HG03039 (cell line): ENCODE data around the gene IP6K3.

Experiments used
- ATAC-seq: cut with Tn5 transposase; IDR thresholded peaks from one replicate; pipeline ENCODE4 v1.9.1; 2021; ENCODE audit warnings: mild to moderate bottlenecking, moderate library complexity; ENCODE audit not compliant: unreplicated experiment

The IP6K3 gene

GRCh38 chr6:33746651-33747100, at the start of gene IP6K3:
Gene IP6K3 (minus strand): TSS chr6:33746905. CDS start chr6:33735476, 11,429 bp downstream.
- ATAC-seq, result no peak

- no peak for ATAC-seq
Measured at GRCh38 chr6:33794910-33795623, 48.4 kb upstream of the IP6K3 start.

- no peak for ATAC-seq
Measured at GRCh38 chr6:33792981-33793380, 46.3 kb upstream of the IP6K3 start.

GRCh38 chr6:33791620-33792019, 44.9 kb upstream of the IP6K3 start:
- ATAC-seq, result no peak

GRCh38 chr6:33790910-33791309, 44.2 kb upstream of the IP6K3 start:
- ATAC-seq, result no peak

GRCh38 chr6:33790379-33790778, 43.7 kb upstream of the IP6K3 start:
- ATAC-seq, result no peak

GRCh38 chr6:33789550-33789895, 42.8 kb upstream of the IP6K3 start:
- no peak for ATAC-seq

GRCh38 chr6:33788694-33789549, 42.2 kb upstream of the IP6K3 start, which contains the start of gene LEMD2:
Gene LEMD2 (minus strand): TSS chr6:33789130. CDS start chr6:33789116, 14 bp downstream.
- ATAC-seq, result peak; percentile 81

- peak; percentile 33 for ATAC-seq
Measured at GRCh38 chr6:33787954-33788693, 41.4 kb upstream of the IP6K3 start.

- ATAC-seq, result no peak
Measured at GRCh38 chr6:33787346-33787953, 40.7 kb upstream of the IP6K3 start.

GRCh38 chr6:33786736-33787135, 40.0 kb upstream of the IP6K3 start:
- no peak for ATAC-seq

GRCh38 chr6:33785778-33786177, 39.1 kb upstream of the IP6K3 start:
- ATAC-seq, result no peak

- no peak for ATAC-seq
Measured at GRCh38 chr6:33784787-33785186, 38.1 kb upstream of the IP6K3 start.

- ATAC-seq, result no peak
Measured at GRCh38 chr6:33783781-33784520, 37.2 kb upstream of the IP6K3 start.

GRCh38 chr6:33782561-33782960, 35.9 kb upstream of the IP6K3 start:
- ATAC-seq, result no peak

GRCh38 chr6:33781131-33781975, 34.6 kb upstream of the IP6K3 start:
- ATAC-seq, result no peak

- ATAC-seq, result no peak
Measured at GRCh38 chr6:33779895-33780294, 33.2 kb upstream of the IP6K3 start.

GRCh38 chr6:33779290-33779689, 32.6 kb upstream of the IP6K3 start:
- no peak for ATAC-seq

GRCh38 chr6:33778444-33779121, 31.9 kb upstream of the IP6K3 start:
- ATAC-seq, result no peak
